ENCODE measurements around the gene RAPSN. TPM values are rescaled to one million over a fixed set of nuclear protein-coding genes. Genes with fewer than 3 reads are reported as not detected.

Gene RAPSN
- not detected in 2 replicates for total RNA-seq

DNA sequence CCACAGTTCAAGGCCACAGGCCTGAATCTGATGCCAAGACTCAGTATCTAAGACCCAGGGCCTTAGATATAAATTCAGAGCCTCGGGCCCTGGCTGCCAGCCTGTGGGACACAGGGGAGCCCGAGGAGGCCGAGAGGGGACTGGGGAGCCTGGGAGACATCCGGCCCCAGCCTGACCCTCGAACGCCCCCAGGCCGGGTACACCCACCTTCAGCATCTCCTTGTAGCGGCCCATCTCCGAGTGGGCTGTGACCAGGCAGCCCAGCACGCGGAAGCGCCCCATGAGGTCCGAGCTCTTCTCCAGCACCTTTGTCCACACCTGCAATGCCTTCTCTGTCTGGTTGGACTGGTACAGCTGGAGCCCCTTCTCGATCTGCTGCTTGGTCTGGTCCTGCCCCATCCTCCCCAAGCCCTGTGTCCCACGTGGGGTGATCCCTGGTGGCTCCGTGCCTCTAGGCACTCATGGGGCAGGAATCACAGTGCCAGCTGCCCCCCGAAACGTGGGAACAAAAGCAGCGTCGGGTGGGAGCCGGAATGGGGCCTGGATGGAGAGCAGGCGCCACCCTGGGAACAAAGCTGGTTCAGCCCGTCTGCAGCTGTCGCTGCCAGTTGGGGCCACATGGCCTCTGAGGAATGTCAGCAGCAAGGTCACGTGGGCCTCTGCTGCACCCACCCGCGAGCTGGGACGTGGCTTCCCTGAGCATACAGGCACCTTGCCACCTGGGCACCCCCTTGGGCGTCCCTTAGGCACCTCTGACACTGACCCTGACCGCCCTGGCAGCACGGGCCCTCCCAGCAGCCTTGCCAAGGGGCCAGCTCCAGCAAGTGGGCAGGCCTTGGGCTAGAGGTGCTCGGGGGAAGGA lies at the start of gene RAPSN:
Gene RAPSN (minus strand): TSS at position 571 of the 862 bp plus-strand sequence. CDS start 172 bp downstream, at position 399.

DNA sequence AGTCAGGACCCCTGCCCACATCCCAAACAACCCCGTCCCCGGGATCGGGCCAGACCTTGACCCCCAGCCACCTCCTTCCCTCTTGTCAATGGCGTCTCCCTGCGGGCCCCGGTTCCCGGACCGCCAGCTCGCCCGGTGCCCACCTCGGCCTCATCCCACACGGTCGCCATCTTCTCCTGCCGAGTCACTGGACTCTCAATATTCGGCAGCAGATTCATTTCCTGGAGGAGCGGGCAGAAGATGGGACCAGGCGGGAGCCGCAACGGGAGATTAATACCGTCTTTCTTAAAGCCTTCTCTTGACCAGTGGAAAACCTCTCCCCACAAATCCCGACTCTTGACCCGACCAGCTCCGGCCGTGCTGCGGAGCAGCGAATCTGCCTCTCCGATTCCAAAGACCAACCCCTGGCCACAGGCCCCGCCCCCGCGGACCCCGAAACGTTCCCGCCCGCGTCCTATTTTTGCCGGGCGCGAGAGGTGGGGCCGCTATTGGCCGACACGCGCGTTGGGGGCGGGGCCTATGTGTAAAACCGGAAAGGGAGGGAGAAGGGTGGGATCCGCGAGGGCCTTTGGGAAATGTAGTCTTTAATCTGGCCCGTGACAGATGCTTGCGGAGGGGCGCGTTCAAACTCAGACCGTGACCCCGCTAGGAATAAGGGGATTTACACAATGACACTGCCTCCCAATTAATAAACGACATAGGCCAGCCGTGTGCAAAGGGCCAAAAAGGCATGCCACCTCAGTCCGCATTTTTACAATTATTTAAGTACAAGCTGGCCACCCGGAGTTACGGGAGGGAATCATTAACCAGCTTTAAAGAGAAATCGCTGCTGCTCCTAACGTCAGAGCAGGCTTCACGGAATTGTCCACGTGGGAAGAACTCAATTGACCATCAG lies 22.6 kb downstream of the RAPSN start, which contains the start of gene PSMC3:
Gene PSMC3 (minus strand): TSS at position 378 of the 895 bp plus-strand sequence. CDS start 160 bp downstream, at position 218.

DNA sequence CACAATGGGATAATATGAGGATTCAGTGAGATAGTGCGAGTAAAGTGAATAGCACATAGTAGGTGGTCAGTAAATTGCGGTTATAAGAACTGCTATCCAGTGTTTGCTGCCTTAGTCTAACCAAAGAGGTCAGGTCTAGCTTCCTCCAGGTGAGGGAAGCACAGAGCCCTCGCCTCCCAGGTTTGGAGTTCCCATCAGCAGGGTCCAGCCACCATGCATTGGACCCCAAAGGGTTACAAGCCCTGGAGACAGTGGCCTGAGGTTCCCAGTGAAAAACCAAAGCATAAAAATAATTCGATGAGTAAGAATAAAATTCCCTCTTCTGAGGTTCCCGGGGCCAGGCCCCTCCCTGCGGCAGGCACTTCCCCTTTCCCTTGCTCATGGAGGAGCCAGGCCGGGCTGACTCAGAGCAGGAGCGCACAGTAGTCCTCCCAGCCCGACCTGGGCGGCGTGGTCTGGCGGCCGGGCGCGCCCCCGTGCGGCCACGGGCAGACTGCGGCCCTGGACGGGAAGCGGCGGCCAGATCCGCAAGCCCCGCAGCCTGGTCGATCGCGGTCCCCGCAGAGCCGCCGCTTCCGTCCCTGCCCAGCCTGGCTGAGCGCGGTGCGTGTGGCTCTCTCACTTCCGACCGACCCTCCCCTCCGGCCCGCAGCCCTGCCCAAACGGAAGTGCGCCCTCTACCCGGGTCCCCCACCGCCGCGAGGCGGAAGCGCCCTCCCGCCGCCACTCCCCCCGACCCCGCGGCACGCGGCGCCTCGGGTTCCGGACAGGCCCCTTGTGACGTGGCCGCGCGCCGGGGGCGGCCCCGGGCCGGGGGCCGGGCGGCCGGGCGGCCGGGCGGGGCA lies 41.0 kb downstream of the RAPSN start, which contains the start of gene SLC39A13:
Gene SLC39A13 (plus strand): TSS at position 845 of the 845 bp plus-strand sequence. CDS start 1,505 bp downstream, outside the sequence.

Other genes with a start within 250 kb of the RAPSN start
- 15.9 and 26.0 TPM in 2 replicates for gene DDB2, start 234.2 kb downstream of the RAPSN start, total RNA-seq
- 27.0 and 45.0 TPM in 2 replicates for gene ACP2, start 200.3 kb downstream of the RAPSN start, total RNA-seq
- gene NR1H3, start 191.1 kb downstream of the RAPSN start, total RNA-seq, result 28.9 and 34.1 TPM in 2 replicates
- 12.5 and 16.1 TPM in 2 replicates for gene MADD, start 179.0 kb downstream of the RAPSN start, total RNA-seq
- not detected in 2 replicates for gene MYBPC3, start 96.4 kb downstream of the RAPSN start, total RNA-seq
- not detected in 2 replicates for gene SPI1, start 70.6 kb downstream of the RAPSN start, total RNA-seq
- 104 and 110 TPM in 2 replicates for gene SLC39A13, start 40.5 kb downstream of the RAPSN start, total RNA-seq
- gene PSMC3, start 22.7 kb downstream of the RAPSN start, total RNA-seq, result 89.3 and 101 TPM in 2 replicates
- 37.8 and 47.6 TPM in 2 replicates for gene CELF1, start 104.0 kb upstream of the RAPSN start, total RNA-seq
- gene PTPMT1, start 116.5 kb upstream of the RAPSN start, total RNA-seq, result 108 and 112 TPM in 2 replicates
- gene KBTBD4, start 129.8 kb upstream of the RAPSN start, total RNA-seq, result 12.9 and 21.9 TPM in 2 replicates
- gene NDUFS3, start 129.9 kb upstream of the RAPSN start, total RNA-seq, result 66.5 and 67.1 TPM in 2 replicates
- not detected in 2 replicates for gene FAM180B, start 137.5 kb upstream of the RAPSN start, total RNA-seq
- gene C1QTNF4, start 145.3 kb upstream of the RAPSN start, total RNA-seq, result 0.20 and 1.6 TPM in 2 replicates
- gene MTCH2, start 193.4 kb upstream of the RAPSN start, total RNA-seq, result 42.5 and 75.3 TPM in 2 replicates